Right renal pelvis (tissue), 4 donors: ENCODE results near the gene ECE2. TPM values are rescaled to one million over a fixed set of nuclear protein-coding genes. Genes with fewer than 3 reads are reported as not detected.
A peak's percentile ranks its signal among the peaks of the same experiment; 100 is the strongest.
"Not testable (repeated sequence)": the region's sequence is repeated elsewhere in the genome, so short reads cannot be mapped to it uniquely, and the experiment has no call there.

Experiments used
- DNase-seq, 4 donors: peaks; one replicate each; pipeline ENCODE4 v3.0.0-alpha.2; 2013; ENCODE audit warnings: low read depth in 4 of 4, low spot score in 3 of 4, missing footprints in 1 of 4
- polyA plus RNA-seq, 4 donors: library from polyadenylated mRNA; unstranded; fragments of 120-200 nt; gene quantifications; one replicate each; pipeline ENCODE4 v1.2.1, GENCODE V29; 2013; ENCODE audit not compliant: insufficient read length in 4 of 4

ECE2 gene
- polyA plus RNA-seq, 4 donors, result 0.16 TPM; not detected in 3

DNA sequence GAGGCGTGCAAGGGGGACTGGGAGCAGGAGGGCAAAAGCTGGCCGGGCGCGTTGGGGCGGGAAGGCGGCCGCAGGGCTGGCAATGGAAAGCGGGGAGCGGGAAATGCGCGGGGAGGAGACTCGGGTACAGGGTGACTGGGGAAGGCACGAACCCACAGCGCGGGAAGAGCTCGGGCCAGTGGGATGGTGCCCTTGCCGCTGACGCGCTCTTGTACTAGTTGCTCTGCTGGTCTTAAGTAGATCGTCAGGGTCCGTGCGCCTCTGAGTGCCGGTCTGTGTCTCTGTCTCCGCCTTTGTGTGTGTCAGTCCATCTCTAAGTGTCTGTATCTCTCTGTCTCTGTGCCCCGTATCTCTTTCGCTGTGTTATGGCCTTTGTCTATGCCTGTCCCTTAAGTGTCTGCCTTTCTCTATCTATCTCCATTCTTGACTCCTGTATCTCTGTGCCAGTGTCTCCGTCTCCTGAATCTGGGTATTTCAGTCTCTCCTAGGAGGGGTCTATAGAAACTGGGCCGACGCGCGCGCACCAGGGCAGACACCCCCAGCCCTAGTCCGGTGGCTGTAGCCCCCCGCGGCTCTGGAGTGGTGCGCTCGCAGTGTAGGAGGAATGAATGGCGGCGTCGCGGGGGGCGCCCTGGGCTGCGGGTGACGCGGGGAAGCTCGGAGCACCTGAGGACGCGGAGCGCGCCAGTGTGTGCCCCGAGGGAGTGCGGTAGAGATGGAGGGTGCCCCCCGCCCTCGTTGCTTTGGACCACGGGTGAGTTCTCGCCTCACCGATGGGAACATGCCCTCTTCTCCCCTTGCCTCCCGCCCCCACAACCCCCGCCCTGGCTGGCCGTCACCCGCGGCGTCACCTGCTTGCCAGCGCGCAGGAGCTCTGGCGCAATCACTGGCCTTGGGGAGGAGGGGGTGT, 13.7 kb upstream of the ECE2 start:
- no peak for DNase-seq

DNA sequence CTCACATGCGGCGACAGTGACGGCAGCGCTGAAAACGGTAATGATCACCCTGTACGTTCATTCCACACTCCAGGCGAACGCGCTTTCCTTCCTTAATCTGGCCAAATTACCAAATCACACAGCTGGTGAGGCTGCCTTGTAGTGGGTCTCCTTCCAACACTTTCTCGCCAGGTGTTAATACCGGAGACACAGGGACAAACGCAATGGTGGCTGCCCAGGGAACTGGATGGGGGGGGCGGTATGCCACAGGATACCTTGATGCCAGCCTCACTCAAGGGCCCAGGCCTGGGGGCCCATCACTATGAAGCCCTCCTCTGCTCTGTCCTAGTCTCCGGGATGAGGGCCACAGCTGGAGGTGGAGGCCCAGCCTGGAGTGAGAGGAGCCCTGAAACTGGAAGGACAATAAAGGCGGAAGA, 13.1 kb upstream of the ECE2 start:
- DNase-seq, result no peak

DNA sequence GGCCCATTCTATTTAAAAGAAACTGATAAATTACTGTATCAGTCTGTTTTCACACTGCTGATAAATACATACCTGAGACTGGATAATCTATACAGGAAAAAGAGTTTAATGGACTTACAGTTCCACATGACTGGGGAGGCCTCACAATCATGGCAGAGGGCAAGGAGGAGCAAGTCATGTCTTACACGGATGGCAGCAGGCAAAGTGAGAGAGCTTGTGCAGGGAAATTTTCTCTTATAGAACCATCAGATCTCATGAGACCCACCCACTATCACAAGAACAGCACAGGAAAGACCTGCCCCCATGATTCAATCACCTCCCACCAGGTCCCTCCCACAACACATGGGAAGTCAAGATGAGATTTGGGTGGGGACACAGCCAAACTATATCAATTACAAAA, 8.6 kb upstream of the ECE2 start:
- DNase-seq, result not testable (repeated sequence)

DNA sequence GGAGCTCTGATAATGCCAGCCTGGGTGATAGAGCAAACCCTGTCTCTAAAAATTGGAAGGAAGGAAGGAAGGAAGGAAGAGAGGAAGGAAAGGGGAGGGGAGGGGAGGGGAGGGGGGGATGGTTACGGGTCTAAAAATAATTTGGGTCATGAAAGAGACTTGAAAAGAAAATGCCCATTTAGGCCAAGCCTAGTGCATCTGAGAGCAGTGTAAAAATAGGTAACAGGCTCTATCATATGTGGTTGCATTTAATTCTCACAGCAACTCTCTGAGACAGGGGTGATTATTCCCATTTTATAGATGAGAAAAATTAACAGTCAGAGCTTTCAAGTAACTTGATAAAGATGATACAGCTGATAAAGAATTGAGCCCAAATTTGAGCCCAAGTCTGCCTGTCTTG, 3.6 kb upstream of the ECE2 start:
- DNase-seq, result no peak

DNA sequence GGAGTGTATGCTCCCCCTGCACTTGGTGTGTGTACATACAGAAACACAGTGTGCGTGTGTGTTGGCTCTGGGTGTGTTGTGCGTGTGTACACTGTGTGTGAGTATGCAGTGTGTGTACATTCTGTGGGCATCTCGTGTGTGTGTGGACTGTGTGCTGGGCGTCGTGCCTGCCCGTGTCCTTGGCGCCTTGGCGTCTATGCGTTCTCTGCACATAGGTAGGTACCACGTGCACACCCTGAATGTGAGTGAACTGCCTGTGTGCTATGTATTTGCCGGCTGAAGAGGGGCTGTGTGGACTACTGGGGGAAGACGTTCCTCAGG, 481 bp upstream of the ECE2 start:
- no peak for DNase-seq

DNA sequence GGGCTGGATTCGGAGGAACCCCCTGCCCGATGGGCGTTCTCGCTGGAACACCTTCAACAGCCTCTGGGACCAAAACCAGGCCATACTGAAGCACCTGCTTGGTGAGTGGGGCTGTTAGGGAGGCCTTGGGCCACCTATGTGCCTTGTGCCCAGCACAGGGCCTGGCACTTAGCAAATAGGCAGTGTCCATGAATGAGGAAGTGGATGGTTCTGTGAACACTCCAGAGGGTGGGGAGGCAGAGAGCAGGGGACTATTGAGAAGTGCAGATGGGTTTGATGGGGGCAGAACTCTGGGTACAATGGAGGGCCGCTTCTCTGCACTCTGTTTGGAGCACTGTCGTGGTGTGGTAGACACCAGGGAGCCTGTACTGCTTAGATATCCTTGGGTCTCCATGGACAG, 1.5 kb downstream of the ECE2 start:
- DNase-seq, result no peak

DNA sequence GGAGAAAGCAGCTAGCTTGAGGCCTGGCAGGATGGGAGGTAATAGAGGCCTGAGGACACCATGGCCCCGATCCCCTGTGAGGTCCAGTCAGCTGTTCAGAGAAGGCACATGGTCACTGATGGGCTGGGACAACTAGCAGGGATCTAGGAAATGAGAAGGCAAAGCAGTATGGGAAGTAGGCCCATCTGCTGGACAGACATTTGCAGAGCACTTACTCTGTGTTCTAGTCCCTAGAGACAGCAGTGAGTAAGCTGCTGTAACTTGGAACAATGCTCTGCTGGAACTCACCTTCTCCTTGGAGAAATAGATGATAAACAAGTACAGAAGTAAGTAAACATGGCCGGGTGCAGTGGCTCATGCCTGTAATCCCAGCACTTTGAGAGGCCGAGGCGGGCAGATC, 7.1 kb downstream of the ECE2 start:
- DNase-seq, result no peak

- DNase-seq, result no peak
Observed at GRCh38 chr3:184283681-184284080, 7.9 kb downstream of the ECE2 start.

GRCh38 chr3:184284696-184285095, 8.9 kb downstream of the ECE2 start:
- DNase-seq, result peak in 2 of 4 donors; percentile 38 to 47

GRCh38 chr3:184289426-184289938, 13.7 kb downstream of the ECE2 start:
- no peak for DNase-seq

DNA sequence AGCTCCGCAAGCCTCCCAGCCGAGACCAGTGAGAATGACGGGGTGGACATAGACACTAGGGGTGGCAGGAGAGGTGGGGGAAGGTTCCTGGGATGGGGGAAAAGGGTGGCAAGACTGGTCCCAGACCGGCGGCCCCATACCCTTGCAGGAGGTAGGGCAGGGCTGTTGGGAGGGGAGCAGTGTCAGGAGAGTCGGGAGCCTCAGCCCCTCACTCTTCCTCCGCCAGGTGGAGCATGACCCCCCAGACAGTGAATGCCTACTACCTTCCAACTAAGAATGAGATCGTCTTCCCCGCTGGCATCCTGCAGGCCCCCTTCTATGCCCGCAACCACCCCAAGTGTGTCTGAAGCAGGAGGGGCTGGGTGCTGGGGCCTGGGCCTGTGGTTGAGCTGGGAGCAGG, 14.5 kb downstream of the ECE2 start:
- no peak for DNase-seq

DNA sequence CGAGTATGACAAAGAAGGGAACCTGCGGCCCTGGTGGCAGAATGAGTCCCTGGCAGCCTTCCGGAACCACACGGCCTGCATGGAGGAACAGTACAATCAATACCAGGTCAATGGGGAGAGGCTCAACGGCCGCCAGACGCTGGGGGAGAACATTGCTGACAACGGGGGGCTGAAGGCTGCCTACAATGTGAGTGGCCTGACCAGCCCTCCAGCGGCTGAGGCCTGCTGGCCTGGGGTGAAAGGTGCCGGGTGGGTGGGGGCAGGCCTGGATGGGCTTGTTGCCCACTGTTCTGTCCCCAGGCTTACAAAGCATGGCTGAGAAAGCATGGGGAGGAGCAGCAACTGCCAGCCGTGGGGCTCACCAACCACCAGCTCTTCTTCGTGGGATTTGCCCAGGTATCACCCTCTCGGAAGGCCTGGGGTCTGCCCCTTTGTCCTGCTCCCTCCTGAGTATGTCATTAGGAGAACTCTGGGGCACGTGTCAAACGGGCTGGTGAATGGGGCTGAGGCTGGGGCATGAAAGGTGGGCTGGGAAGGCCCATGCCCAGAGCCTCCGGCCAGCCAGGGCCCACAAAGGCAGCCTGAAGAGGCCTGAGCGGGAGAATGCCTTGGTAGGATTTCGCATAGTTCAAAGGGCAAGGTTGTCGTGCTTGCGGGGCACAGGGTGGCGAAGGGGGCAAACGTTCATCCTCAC, 15.4 kb downstream of the ECE2 start:
- DNase-seq, result no peak

- DNase-seq, result no peak
Observed at GRCh38 chr3:184291738-184292445, 16.1 kb downstream of the ECE2 start.

DNA sequence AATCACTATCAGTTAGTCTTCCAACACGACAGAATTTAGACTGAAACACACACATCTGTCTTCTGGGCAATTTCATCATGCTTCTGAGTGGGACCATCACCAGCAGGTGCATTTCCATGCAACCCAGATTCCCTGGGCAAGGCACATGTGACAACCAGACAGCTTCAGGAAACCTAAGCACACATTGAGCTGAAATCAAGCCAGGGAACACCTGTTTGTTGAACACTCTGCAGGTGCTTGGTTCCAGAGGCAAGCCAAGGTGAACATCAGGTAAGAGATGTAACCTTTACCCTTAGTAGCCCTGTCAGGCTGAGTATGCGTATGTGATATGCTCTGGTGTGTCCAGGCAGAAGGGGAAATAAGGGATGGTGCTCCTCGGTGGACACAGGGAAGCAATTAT, 19.9 kb downstream of the ECE2 start:
- DNase-seq, result no peak

GRCh38 chr3:184296616-184297015, 20.8 kb downstream of the ECE2 start:
- no peak for DNase-seq

GRCh38 chr3:184298759-184299487, 23.1 kb downstream of the ECE2 start, which contains the start of gene PSMD2:
PSMD2 (plus strand) TSS chr3:184299241; CDS start chr3:184299267, 26 bp downstream.
- peak; percentile 93 to 96 (median 94) for DNase-seq

DNA sequence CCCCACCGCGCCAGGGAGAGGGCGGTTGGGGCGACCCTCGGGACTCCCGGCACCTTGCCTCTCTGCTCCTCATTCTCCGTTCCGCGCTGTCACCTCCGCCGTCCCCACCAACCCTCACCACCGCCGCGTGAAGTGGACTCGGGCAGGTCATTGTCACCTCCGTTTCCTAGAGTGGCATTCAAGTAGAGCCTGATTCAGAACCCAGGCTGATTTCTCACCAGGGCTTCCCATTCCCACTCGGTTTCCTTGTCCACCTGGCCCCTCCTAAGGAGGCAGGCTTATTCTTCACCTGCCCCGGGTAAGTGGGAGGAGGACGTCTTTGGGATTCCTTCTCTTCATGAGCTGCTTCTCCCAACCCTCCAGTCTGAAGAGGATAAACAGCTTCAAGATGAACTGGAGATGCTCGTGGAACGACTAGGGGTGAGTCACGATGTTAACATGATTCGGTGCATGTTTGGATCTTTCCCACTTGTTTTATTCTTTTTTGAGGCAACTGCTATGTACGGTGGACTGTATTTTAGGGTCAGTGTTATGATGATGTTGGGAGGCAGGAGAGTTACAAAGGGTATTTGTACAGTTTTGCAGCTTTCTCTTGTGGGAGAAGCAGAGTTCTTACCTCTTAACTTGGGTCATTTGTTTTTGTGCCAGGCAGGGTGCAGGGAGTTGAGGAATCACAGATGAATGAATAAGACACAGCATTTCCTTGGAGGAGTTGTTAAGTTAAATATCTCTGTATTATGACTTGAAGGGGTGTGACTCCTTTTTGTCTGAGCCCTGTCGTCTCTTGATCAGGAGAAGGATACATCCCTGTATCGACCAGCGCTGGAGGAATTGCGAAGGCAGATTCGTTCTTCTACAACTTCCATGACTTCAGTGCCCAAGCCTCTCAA, 23.9 kb downstream of the ECE2 start:
- DNase-seq, result no peak

DNA sequence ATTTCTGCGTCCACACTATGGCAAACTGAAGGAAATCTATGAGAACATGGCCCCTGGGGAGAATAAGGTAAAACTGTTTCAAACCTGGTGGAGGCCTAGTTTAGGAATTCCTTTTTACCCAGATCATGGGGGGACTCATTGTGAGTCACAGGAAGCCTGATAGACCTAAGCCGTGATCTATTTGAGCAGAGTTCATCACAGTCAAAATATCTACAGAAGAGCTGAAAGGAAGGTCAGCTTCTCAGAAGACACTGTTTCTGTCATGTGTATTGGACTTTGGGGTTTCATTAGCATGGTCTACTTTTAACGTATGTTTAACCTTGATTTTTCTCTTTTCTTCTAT, 24.5 kb downstream of the ECE2 start:
- DNase-seq, result no peak

GRCh38 chr3:184305577-184305976, 29.8 kb downstream of the ECE2 start:
- DNase-seq, result no peak
